ENCODE measurements around the gene LDLRAP1.

DNA sequence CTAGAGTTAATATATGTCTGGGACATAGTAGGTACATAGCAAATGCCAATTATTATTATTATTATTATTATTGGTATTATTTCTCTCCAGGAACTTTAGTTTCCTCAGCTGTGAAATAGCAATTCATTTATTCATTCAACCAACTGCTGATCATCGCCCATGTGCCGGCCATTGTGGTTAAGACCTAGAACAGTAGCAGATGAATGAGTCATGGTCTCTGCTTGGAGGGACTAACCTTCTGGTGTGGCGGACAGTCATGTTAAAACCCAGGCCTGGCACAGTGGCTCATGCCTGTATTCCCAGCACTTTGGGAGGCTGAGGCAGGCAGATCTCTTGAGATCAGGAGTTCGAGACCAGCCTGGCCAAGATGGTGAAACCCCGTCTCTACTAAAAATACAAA lies 23.8 kb upstream of the LDLRAP1 start:
- TF ChIP-seq CTCF (IDR thresholded peaks at IDR 0.05) = no peak
- no peak for TF ChIP-seq EZH2phosphoT487 (IDR thresholded peaks at IDR 0.05)
